ENCODE measurements around the gene UBE2H.

UBE2H gene

GRCh38 chr7:129785685-129786514, 166.9 kb downstream of the UBE2H start:
- DNase-seq (ENCODE audit: low read depth) = no peak
- TF ChIP-seq, protein P1, sequence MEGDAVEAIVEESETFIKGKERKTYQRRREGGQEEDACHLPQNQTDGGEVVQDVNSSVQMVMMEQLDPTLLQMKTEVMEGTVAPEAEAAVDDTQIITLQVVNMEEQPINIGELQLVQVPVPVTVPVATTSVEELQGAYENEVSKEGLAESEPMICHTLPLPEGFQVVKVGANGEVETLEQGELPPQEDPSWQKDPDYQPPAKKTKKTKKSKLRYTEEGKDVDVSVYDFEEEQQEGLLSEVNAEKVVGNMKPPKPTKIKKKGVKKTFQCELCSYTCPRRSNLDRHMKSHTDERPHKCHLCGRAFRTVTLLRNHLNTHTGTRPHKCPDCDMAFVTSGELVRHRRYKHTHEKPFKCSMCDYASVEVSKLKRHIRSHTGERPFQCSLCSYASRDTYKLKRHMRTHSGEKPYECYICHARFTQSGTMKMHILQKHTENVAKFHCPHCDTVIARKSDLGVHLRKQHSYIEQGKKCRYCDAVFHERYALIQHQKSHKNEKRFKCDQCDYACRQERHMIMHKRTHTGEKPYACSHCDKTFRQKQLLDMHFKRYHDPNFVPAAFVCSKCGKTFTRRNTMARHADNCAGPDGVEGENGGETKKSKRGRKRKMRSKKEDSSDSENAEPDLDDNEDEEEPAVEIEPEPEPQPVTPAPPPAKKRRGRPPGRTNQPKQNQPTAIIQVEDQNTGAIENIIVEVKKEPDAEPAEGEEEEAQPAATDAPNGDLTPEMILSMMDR (conservative IDR thresholded peaks at IDR 0.05; ENCODE audit: low read length) = no peak
- no peak overlapping the region for H3K4me3 ChIP-seq (ENCODE audit: low read length)

DNA sequence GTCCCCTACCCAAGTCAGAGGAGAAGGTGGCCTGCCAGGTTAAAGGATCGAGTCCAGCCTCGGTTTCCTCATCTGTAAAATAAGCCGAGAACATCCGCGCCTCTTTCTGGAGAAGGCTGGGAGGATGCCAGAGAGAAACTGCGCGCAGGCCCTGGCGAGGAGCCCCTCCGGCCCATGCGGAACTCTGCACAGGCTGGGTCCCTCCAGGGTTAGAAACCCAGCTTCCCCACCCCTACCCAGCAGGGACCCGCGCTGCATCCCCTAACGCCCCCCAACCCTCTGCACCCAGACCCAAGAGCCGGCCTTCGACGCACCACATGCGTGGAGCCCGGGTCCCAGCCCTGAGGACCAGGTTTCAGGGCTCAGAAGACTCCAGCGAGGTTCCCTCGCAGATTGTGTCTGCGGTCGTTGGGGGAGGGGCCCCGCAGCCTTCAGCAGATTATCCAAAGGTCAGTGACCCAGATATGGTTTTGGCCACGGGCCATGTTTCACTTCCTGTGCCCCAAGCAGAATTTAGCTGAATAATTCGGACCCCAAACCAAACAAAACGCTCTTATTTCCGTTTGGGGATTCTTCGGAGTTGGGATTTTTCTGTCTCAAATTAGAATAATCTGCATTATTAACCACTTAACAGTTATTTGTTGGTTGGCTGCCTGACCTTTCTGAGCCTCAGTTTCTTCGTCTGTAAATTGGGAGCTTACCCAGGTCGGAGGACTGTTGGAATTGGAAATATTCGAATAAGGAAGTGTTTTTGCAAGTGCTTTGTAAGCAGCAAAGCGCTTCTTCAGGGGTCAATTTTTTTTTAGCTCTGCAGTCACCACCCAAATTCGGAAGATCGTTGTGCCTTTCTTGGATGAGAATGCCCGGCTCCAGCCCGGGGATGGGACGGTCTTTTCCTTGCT, 167.7 kb downstream of the UBE2H start:
- no peak overlapping the region for H3K4me3 ChIP-seq (ENCODE audit: low read length)
- no peak for DNase-seq (ENCODE audit: low read depth)

DNA sequence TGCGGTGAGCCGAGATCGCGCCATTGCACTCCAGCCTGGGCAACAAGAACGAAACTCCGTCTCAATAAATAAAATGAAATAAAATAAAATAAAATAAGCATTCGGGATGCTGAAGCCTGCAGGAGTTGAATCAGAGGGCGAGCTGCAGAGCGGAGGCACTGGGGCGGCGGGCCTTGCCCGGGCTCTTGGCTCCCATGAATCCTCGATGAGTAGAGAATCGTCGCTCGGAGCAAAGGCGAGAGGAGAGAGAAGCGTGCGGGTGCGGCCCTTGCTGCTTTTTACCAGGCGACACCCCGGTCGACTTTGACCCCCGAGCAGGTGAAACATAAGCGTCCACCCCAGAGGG, 168.3 kb downstream of the UBE2H start:
- no peak for DNase-seq (ENCODE audit: low read depth)
- TF ChIP-seq, protein P1 (conservative IDR thresholded peaks at IDR 0.05; ENCODE audit: low read length) = no peak
- no peak overlapping the region for H3K4me3 ChIP-seq (ENCODE audit: low read length)

More for the DNA sequence above, 167.7 kb downstream of the UBE2H start:
- TF ChIP-seq, protein P1 (conservative IDR thresholded peaks at IDR 0.05; ENCODE audit: low read length) = no peak

DNA sequence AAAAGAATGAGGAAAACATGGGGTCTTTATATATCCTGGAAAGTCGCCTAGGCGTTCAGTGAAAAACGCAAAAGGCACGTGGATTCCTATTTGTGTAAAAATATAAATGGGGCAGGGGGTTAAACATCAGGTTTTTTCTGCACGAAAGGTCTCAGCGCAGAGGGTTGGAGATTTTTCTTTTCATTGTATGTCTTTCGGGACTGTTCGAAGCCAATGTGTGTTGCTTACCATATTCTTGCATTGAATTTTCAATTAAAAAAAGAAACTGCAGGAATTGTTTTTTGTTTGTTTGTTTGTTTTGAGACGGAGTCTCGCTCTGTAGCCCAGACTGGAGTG, 169.2 kb downstream of the UBE2H start:
- no peak for DNase-seq (ENCODE audit: low read depth)
- TF ChIP-seq, protein P1 (conservative IDR thresholded peaks at IDR 0.05; ENCODE audit: low read length) = no peak
- no peak overlapping the region for H3K4me3 ChIP-seq (ENCODE audit: low read length)

GRCh38 chr7:129782818-129783583, 169.8 kb downstream of the UBE2H start:
- no peak overlapping the region for H3K4me3 ChIP-seq (ENCODE audit: low read length)
- no peak for DNase-seq (ENCODE audit: low read depth)
- TF ChIP-seq, protein P1 (conservative IDR thresholded peaks at IDR 0.05; ENCODE audit: low read length) = no peak

GRCh38 chr7:129781928-129782817, 170.6 kb downstream of the UBE2H start:
- TF ChIP-seq, protein P1 (conservative IDR thresholded peaks at IDR 0.05; ENCODE audit: low read length) = no peak
- DNase-seq (ENCODE audit: low read depth) = peak; percentile 2
- no peak overlapping the region for H3K4me3 ChIP-seq (ENCODE audit: low read length)

Data from AG10803 (cell line).